ENCODE results near the gene PCSK7.
"Not testable (repeated sequence)": the region's sequence is repeated elsewhere in the genome, so short reads cannot be mapped to it uniquely, and the experiment has no call there.

The PCSK7 gene

DNA sequence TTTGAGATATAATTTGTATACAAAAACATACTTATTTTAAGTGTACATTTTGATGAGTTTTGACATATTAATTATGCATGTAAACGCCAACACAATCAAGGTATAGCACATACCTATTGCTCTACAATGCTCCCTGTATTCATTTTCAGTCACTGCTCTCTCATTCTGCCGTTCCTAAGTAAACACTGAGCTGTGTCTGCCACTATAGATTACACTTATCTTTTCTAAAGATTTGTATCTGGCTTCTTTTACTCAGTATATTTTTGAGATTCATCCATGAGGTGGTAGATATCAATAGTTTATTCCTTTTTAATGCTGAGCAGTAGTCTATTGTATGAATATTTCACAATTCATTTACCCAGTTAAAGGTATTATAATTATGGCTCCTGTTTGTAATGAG lies 33.9 kb upstream of the PCSK7 start (continued):
- TF ChIP-seq, protein P1, sequence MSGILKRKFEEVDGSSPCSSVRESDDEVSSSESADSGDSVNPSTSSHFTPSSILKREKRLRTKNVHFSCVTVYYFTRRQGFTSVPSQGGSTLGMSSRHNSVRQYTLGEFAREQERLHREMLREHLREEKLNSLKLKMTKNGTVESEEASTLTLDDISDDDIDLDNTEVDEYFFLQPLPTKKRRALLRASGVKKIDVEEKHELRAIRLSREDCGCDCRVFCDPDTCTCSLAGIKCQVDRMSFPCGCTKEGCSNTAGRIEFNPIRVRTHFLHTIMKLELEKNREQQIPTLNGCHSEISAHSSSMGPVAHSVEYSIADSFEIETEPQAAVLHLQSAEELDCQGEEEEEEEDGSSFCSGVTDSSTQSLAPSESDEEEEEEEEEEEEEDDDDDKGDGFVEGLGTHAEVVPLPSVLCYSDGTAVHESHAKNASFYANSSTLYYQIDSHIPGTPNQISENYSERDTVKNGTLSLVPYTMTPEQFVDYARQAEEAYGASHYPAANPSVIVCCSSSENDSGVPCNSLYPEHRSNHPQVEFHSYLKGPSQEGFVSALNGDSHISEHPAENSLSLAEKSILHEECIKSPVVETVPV (CRISPR knock-in tag; IDR thresholded peaks at IDR 0.05) = no peak
- TF ChIP-seq TOX (CRISPR knock-in tag; IDR thresholded peaks at IDR 0.05; ENCODE audit: borderline replicate concordance) (no peak), PPARA (CRISPR knock-in tag; IDR thresholded peaks at IDR 0.05; ENCODE audit: borderline replicate concordance) (no peak)
- TF ChIP-seq, protein P2, sequence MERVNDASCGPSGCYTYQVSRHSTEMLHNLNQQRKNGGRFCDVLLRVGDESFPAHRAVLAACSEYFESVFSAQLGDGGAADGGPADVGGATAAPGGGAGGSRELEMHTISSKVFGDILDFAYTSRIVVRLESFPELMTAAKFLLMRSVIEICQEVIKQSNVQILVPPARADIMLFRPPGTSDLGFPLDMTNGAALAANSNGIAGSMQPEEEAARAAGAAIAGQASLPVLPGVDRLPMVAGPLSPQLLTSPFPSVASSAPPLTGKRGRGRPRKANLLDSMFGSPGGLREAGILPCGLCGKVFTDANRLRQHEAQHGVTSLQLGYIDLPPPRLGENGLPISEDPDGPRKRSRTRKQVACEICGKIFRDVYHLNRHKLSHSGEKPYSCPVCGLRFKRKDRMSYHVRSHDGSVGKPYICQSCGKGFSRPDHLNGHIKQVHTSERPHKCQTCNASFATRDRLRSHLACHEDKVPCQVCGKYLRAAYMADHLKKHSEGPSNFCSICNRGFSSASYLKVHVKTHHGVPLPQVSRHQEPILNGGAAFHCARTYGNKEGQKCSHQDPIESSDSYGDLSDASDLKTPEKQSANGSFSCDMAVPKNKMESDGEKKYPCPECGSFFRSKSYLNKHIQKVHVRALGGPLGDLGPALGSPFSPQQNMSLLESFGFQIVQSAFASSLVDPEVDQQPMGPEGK (CRISPR knock-in tag; IDR thresholded peaks at IDR 0.05; ENCODE audit: borderline replicate concordance) = no peak

DNA sequence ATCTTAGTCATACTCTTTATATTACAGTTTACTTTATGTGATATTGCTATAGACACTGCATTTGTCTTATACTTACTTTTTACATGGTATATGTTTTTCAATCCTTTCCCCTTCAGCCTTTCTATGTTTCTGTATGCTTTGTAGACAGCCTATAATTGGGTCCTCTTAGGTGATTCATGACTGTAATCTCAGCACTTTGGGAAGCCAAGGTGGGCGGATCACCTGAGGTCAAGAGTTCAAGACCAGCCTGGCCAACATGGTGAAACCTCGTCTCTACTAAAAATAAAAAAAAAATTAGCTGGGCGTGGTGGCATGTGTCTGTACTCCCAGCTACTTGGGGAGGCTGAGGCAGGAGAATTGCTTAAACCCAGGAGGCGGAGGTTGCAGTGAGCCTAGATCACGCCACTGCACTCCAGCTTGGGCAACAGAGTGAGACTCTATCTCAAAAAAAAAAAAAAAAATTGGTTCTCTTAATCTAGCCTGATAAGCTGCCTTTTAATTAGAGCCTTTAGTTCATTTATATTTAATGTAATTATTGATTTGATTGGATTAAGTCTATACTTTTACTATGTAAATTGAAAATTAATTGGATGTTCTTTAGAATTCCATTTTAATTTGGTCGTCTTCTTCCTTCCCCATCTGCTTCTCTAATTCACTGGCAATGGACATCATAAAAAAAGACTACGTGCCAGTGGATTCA lies 32.9 kb upstream of the PCSK7 start:
- not testable (repeated sequence) for ATAC-seq

DNA sequence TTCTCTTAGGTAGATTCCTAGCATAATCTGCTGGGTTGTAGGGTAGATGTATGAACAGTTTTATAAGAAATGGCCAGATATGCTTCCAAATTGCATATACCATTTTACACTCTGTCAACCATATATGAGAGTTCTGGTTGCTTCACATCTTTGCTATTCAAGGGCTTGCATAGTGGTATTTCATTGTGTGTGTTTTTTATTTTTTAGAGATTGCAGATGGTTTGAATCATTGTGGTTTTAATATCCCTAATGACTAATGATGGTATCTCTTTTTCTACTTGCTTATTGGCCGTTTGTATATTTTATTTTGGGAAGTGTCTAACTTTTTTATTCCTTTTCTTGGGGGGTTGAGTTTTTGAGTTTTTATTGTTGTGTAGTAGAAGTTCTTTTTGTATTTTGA lies 27.5 kb upstream of the PCSK7 start:
- peak; percentile 84 for ATAC-seq
- no peak for TF ChIP-seq SNAI2 (CRISPR knock-in tag; IDR thresholded peaks at IDR 0.05)
- no peak for TF ChIP-seq ZNF70 (CRISPR knock-in tag; IDR thresholded peaks at IDR 0.05)
- TF ChIP-seq OSR1 (CRISPR knock-in tag; IDR thresholded peaks at IDR 0.05) = no peak
- TF ChIP-seq GLIS3 (CRISPR knock-in tag; IDR thresholded peaks at IDR 0.05) = no peak
- TF ChIP-seq TCF4 (CRISPR knock-in tag; IDR thresholded peaks at IDR 0.05; ENCODE audit: borderline replicate concordance) = no peak
- no peak for TF ChIP-seq CSDC2 (CRISPR knock-in tag; IDR thresholded peaks at IDR 0.05)
- no peak for TF ChIP-seq ESRRG (CRISPR knock-in tag; IDR thresholded peaks at IDR 0.05)
- TF ChIP-seq ARNTL (CRISPR knock-in tag; IDR thresholded peaks at IDR 0.05; ENCODE audit: borderline replicate concordance, low read depth) = no peak
- TF ChIP-seq ZNF565 (CRISPR knock-in tag; conservative IDR thresholded peaks at IDR 0.05; ENCODE audit: low read depth) = no peak

DNA sequence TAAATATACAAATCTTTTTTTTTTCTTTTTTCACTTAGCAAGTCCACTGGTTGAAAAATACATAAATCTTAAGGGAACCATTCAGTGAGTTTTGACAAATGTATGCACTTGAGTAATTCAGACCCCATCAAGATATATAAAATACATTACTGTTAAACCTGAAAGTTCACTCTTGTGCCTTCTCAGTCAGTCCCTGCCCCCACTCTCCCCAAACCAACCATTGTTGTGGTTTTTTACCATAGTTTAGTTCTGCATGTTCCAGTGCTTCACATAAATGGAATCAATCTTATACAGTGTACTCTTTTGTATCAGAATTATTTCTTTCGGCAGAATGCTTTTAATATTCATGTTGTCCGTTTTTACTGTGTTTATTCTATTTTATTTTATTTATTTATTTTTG lies 26.7 kb upstream of the PCSK7 start:
- TF ChIP-seq, protein P3, sequence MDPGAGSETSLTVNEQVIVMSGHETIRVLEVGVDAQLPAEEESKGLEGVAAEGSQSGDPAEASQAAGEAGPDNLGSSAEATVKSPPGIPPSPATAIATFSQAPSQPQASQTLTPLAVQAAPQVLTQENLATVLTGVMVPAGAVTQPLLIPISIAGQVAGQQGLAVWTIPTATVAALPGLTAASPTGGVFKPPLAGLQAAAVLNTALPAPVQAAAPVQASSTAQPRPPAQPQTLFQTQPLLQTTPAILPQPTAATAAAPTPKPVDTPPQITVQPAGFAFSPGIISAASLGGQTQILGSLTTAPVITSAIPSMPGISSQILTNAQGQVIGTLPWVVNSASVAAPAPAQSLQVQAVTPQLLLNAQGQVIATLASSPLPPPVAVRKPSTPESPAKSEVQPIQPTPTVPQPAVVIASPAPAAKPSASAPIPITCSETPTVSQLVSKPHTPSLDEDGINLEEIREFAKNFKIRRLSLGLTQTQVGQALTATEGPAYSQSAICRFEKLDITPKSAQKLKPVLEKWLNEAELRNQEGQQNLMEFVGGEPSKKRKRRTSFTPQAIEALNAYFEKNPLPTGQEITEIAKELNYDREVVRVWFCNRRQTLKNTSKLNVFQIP (CRISPR knock-in tag; IDR thresholded peaks at IDR 0.05; ENCODE audit: borderline replicate concordance, low read depth) = no peak
- no peak for TF ChIP-seq TCF4 (CRISPR knock-in tag; IDR thresholded peaks at IDR 0.05; ENCODE audit: borderline replicate concordance)
- no peak for TF ChIP-seq TOX (CRISPR knock-in tag; IDR thresholded peaks at IDR 0.05; ENCODE audit: borderline replicate concordance)
- no peak for TF ChIP-seq PPARA (CRISPR knock-in tag; IDR thresholded peaks at IDR 0.05; ENCODE audit: borderline replicate concordance)
- TF ChIP-seq, protein P4, sequence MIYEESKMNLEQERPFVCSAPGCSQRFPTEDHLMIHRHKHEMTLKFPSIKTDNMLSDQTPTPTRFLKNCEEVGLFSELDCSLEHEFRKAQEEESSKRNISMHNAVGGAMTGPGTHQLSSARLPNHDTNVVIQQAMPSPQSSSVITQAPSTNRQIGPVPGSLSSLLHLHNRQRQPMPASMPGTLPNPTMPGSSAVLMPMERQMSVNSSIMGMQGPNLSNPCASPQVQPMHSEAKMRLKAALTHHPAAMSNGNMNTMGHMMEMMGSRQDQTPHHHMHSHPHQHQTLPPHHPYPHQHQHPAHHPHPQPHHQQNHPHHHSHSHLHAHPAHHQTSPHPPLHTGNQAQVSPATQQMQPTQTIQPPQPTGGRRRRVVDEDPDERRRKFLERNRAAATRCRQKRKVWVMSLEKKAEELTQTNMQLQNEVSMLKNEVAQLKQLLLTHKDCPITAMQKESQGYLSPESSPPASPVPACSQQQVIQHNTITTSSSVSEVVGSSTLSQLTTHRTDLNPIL (CRISPR knock-in tag; IDR thresholded peaks at IDR 0.05; ENCODE audit: low read depth) = no peak
- TF ChIP-seq ESRRG (CRISPR knock-in tag; IDR thresholded peaks at IDR 0.05) = no peak
- no peak for TF ChIP-seq ZNF565 (CRISPR knock-in tag; conservative IDR thresholded peaks at IDR 0.05; ENCODE audit: low read depth)
- TF ChIP-seq RARB (CRISPR knock-in tag; IDR thresholded peaks at IDR 0.05) = no peak
- TF ChIP-seq ZC3H10 (CRISPR knock-in tag; IDR thresholded peaks at IDR 0.05) = no peak
- TF ChIP-seq ARNTL (CRISPR knock-in tag; IDR thresholded peaks at IDR 0.05; ENCODE audit: borderline replicate concordance, low read depth) = no peak

DNA sequence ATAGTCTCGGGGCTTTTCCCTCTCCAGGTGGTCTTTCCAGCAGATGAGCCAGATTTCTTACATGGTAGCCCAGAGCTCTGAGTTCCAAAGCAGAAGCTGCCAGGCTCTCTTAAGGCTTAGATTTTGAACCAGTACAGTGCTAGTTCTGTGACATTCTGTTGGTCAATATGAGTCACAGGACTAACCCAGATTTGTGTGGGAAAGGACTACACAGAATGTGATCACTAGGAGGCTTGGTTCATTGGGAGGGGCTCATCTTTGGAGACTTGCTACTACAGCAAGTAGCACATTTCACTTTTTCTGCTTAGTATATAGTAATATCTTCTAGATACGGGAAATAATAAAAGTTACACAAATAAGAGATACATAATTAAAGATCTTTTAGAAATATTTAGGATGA lies 24.7 kb upstream of the PCSK7 start:
- ATAC-seq = no peak; the same call in 2 of the 3 replicates
- TF ChIP-seq SNAI2 (CRISPR knock-in tag; IDR thresholded peaks at IDR 0.05) = no peak
- no peak for TF ChIP-seq GLIS3 (CRISPR knock-in tag; IDR thresholded peaks at IDR 0.05)

More for the DNA sequence above, 26.7 kb upstream of the PCSK7 start:
- no peak for ATAC-seq

DNA sequence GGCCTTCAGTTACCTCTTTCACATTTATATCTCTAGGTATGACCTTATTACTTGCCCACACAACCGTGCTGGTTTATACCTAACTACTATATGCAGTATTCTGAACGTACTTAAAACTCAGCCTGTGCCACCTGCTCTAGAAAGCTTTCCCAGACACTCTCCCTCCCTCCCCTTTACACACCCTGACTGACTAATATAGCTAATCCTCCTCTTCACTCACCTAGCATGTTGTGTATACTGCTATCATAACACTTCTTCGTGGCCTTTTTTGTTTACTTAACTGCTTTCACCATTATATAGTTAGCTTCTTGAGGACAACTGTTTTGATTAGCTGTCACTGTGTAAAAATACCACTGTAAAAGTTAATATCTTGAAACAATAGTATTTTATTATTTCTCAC lies 24.1 kb upstream of the PCSK7 start:
- ATAC-seq = no peak
- TF ChIP-seq, protein P1 (CRISPR knock-in tag; IDR thresholded peaks at IDR 0.05) = no peak
- TF ChIP-seq, protein P2 (CRISPR knock-in tag; IDR thresholded peaks at IDR 0.05; ENCODE audit: borderline replicate concordance) = no peak
- TF ChIP-seq ZNF70 (CRISPR knock-in tag; IDR thresholded peaks at IDR 0.05) (no peak), GLIS3 (CRISPR knock-in tag; IDR thresholded peaks at IDR 0.05) (no peak), CSDC2 (CRISPR knock-in tag; IDR thresholded peaks at IDR 0.05) (no peak), ZC3H10 (CRISPR knock-in tag; IDR thresholded peaks at IDR 0.05) (no peak), TOX (CRISPR knock-in tag; IDR thresholded peaks at IDR 0.05; ENCODE audit: borderline replicate concordance) (no peak), ZFP30 (CRISPR knock-in tag; IDR thresholded peaks at IDR 0.05) (no peak), RARB (CRISPR knock-in tag; IDR thresholded peaks at IDR 0.05) (no peak), BACH2 (CRISPR knock-in tag; IDR thresholded peaks at IDR 0.05; ENCODE audit: borderline replicate concordance) (no peak), ZNF8 (CRISPR knock-in tag; IDR thresholded peaks at IDR 0.05) (no peak)

Data from SK-N-SH treated with all-trans-retinoic acid at 6 μM for 48 hours (cell line).